GM12878 (cell line): ENCODE data around the gene GGA2. TPM values are rescaled to one million over a fixed set of nuclear protein-coding genes. Genes with fewer than 3 reads are reported as not detected.

Experiments used
- ATAC-seq: fragments of 200-7000 bp; cut with Tn5 transposase; 3 replicates; pipeline ENCODE4 v1.9.1; 2020; ENCODE audit warnings: mild to moderate bottlenecking, moderate library complexity
- BruUV-seq: library from RNA; stranded (reverse); fragments of 400-500 nt; replicated peaks from 2 replicates; lab custom pipeline; 2021; lab: Mats Ljungman, UMichigan
- CTCF ChIA-PET: fragments of 300-600 bp; sonication (Branson Sonifier 250); formaldehyde crosslinking; extraction: SDS; loops from one replicate; lab custom pipeline; 2021; ENCODE audit warnings: inconsistent platforms; lab: Yijun Ruan, JAX
- POLR2A ChIA-PET: fragments of 350-600 bp; formaldehyde crosslinking; extraction: SDS; loops from one replicate; lab custom pipeline; 2021; ENCODE audit warnings: inconsistent platforms; lab: Charles Lee
- RAD21 ChIA-PET: fragments of 300-600 bp; sonication (Branson Sonifier 250); formaldehyde crosslinking; loops from one replicate; lab custom pipeline; 2023; ENCODE audit warnings: antibody characterized with exemption; ENCODE audit not compliant: unreplicated experiment; lab: Charles Lee
- SMC1A ChIA-PET: fragments of 300-600 bp; sonication (Branson Sonifier 250); formaldehyde crosslinking; loops from one replicate; lab custom pipeline; 2023; ENCODE audit not compliant: unreplicated experiment, uncharacterized antibody; lab: Charles Lee
- DNase-seq: peaks from one replicate; pipeline ENCODE4 v3.0.0-alpha.2; 2011; ENCODE audit warnings: low read depth, low spot score
- FAIRE-seq: peaks from 3 replicates; lab custom pipeline; 2011; peaks lifted over from hg19 to GRCh38; lab: Jason Lieb, UNC
- H2AFZ ChIP-seq: 2 replicates; pipeline ENCODE4 v1.6.0; 2011; ENCODE audit warnings: low read depth, low read length, control low read depth; ENCODE audit not compliant: control insufficient read depth
- H3K27ac ChIP-seq: 2 replicates; pipeline ENCODE4 v1.5.1; 2011; ENCODE audit warnings: control low read depth; ENCODE audit not compliant: control insufficient read depth, insufficient read depth
- H3K27me3 ChIP-seq, 2 experiments: replicated peaks in 1 of 2; 2 replicates each; pipeline versions ENCODE4 v1.6.0 to v1.6.1; 2011; ENCODE audit warnings: low read length in 1 of 2; ENCODE audit not compliant: control insufficient read depth in 2 of 2, insufficient read depth in 2 of 2
- H3K36me3 ChIP-seq, 2 experiments: 2 replicates each; pipeline ENCODE4 v1.5.1; 2011; ENCODE audit warnings: low read length in 1 of 2; ENCODE audit not compliant: control insufficient read depth in 2 of 2, insufficient read depth in 2 of 2
- H3K4me1 ChIP-seq: 2 replicates; pipeline ENCODE4 v1.6.1; 2011; ENCODE audit warnings: mild to moderate bottlenecking, low read length, moderate library complexity, mixed read lengths; ENCODE audit not compliant: control insufficient read depth, insufficient read depth
- H3K4me2 ChIP-seq: 2 replicates; pipeline ENCODE4 v1.6.0; 2011; ENCODE audit warnings: control low read depth; ENCODE audit not compliant: control insufficient read depth, insufficient read depth
- H3K4me3 ChIP-seq: fragments of 200-600 bp; sonication (generic); 2 replicates; pipeline ENCODE4 v1.5.1; 2016
- H3K79me2 ChIP-seq: 2 replicates; pipeline ENCODE4 v1.6.0; 2011; ENCODE audit warnings: low read length; ENCODE audit not compliant: control insufficient read depth, insufficient read depth
- H3K9ac ChIP-seq: 2 replicates; pipeline ENCODE4 v1.8.0; 2011; ENCODE audit warnings: low read length, control low read depth, mixed read lengths; ENCODE audit not compliant: control insufficient read depth, insufficient read depth
- H3K9me3 ChIP-seq: replicated peaks from 3 replicates; pipeline ENCODE4 v1.5.1; 2011; ENCODE audit warnings: mild to moderate bottlenecking, low read length; ENCODE audit not compliant: control insufficient read depth, insufficient read depth
- H4K20me1 ChIP-seq: 2 replicates; pipeline ENCODE4 v1.6.0; 2011; ENCODE audit not compliant: control insufficient read depth, insufficient read depth
- CUX1 ChIP-seq: IDR thresholded peaks from 2 replicates; pipeline ENCODE4 v1.6.1; 2012; ENCODE audit warnings: improper control_type of control experiment, low read depth, low read length; ENCODE audit not compliant: insufficient replicate concordance
- NKRF ChIP-seq: fragments of 450-650 bp; conservative IDR thresholded peaks from 2 replicates; pipeline ENCODE4 v1.6.1; 2017; ENCODE audit warnings: mild to moderate bottlenecking, moderate library complexity
- RELB ChIP-seq: fragments of 450-650 bp; IDR thresholded peaks from 2 replicates; pipeline ENCODE4 v1.6.1; 2017; ENCODE audit warnings: low read depth, mild to moderate bottlenecking, moderate library complexity
- SMARCA5 ChIP-seq: fragments of 450-650 bp; IDR thresholded peaks from 2 replicates; pipeline ENCODE4 v1.6.1; 2017; ENCODE audit warnings: mild to moderate bottlenecking
- TARDBP ChIP-seq: IDR thresholded peaks from 2 replicates; pipeline ENCODE4 v1.6.1; 2016; ENCODE audit warnings: borderline replicate concordance
- WGBS: methylation state at CpG from one replicate; pipeline ENCODE4 v1.1.6; 2016; ENCODE audit warnings: low lambda C conversion rate; ENCODE audit not compliant: insufficient replicate concordance, insufficient coverage; ENCODE audit errors: missing lambda C conversion rate; 5-methylcytosine and 5-hydroxymethylcytosine counted together
- in situ Hi-C: fragments of 300-500 bp; cut with MboI; formaldehyde crosslinking; loops from 9 replicates; pipeline ENCODE4 v1.14.3; 2018; ENCODE audit warnings: mixed read lengths
- intact Hi-C: fragments of 100-400 bp; cut with micrococcal nuclease; formaldehyde crosslinking; loops from one replicate; pipeline ENCODE4 v1.14.2; 2022; ENCODE audit not compliant: unreplicated experiment
- polyA plus RNA-seq, 11 experiments: library from polyadenylated mRNA; depleted of rRNA in 4 of 11; unstranded in 6 of 11; stranded (reverse) in 5 of 11; fragments of >200 nt; fragmentation: Nextera tagmentation in 4 of 11; fragmentation: Illumina TruSeq in 1 of 11; extraction: Ambion mirVana in 4 of 11; extraction: Trizol in 1 of 11; gene quantifications; 1 replicate in 1 of 11; 2 replicates in 10 of 11; pipeline versions ENCODE4 v1.2.1 to v1.2.3, GENCODE V29; 2011 to 2016; ENCODE audit warnings: inconsistent platforms in 2 of 11, missing spikeins in 2 of 11, low read depth in 1 of 11
- total RNA-seq, 4 experiments: library from RNA; depleted of rRNA in 3 of 4; stranded (reverse); fragments of >200 nt in 3 of 4; fragmentation: Illumina TruSeq in 1 of 4; extraction: Trizol in 1 of 4; gene quantifications; 2 replicates each; pipeline versions ENCODE4 v1.2.1 to v1.2.3, GENCODE V29; 2013 to 2021
- TF ChIP-seq, protein P1 (sequence below): fragments of 450-650 bp; IDR thresholded peaks from 2 replicates; pipeline ENCODE4 v1.6.1; 2017; ENCODE audit warnings: mild to moderate bottlenecking
- TF ChIP-seq, protein P2 (sequence below): fragments of 450-650 bp; IDR thresholded peaks from 2 replicates; pipeline ENCODE4 v1.6.1; 2017; ENCODE audit warnings: mild to moderate bottlenecking, low read depth, inconsistent platforms; ENCODE audit not compliant: poor library complexity, severe bottlenecking

Gene GGA2
- total and polyA plus RNA-seq, 10 of the 15 experiments (the other 5 are each of a cell fraction or from before 2014, with no cell fraction given), result 14.1 to 153 (median 86.6) TPM

GRCh38 chr16:23524886-23525285 lies 14.6 kb upstream of the GGA2 start (continued):
- TF ChIP-seq, protein P1, sequence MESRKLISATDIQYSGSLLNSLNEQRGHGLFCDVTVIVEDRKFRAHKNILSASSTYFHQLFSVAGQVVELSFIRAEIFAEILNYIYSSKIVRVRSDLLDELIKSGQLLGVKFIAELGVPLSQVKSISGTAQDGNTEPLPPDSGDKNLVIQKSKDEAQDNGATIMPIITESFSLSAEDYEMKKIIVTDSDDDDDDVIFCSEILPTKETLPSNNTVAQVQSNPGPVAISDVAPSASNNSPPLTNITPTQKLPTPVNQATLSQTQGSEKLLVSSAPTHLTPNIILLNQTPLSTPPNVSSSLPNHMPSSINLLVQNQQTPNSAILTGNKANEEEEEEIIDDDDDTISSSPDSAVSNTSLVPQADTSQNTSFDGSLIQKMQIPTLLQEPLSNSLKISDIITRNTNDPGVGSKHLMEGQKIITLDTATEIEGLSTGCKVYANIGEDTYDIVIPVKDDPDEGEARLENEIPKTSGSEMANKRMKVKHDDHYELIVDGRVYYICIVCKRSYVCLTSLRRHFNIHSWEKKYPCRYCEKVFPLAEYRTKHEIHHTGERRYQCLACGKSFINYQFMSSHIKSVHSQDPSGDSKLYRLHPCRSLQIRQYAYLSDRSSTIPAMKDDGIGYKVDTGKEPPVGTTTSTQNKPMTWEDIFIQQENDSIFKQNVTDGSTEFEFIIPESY, result no peak
- no peak for TF ChIP-seq SMARCA5
- TF ChIP-seq, all 136 proteins: peak for 0

GRCh38 chr16:23523876-23524385 lies 13.6 kb upstream of the GGA2 start:
- Histone ChIP-seq H2AFZ (no peak overlapping the region), H3K79me2 (no peaks in the 10 kb centered on the region), H3K9me3 (no peaks in the 10 kb centered on the region), H3K9ac (no peak overlapping the region), H3K4me1 (peaks cover 17% of the 10 kb centered on the region), H3K27ac (no peak overlapping the region), H4K20me1 (no peaks in the 10 kb centered on the region), H3K4me2 (no peak overlapping the region), H3K4me3 (no peak overlapping the region), H3K36me3 (peaks cover 16 to 31% of the 10 kb centered on the region in 2 experiments), H3K27me3 (no peaks in the 10 kb centered on the region)
- no peak for FAIRE-seq
- ChIA-PET CTCF (no interaction called here), POLR2A (interaction anchor here (1.0 kb wide), 1 partner anchor 17 kb away, joined by 3 read pairs; no protein-coding TSS in a partner anchor), SMC1A (interaction anchor here (1.0 kb wide), 1 partner anchor 25 kb away, joined by 5 read pairs; no protein-coding TSS in a partner anchor), RAD21 (no interaction called here)
- 88% methylated on average over 7 of the region's 7 CpGs for WGBS
- DNase-seq, result no peak
- BruUV-seq, result TSS peak; percentile 32
- no peak for ATAC-seq
- intact Hi-C loops (no loop called here), in situ Hi-C loops (no loop called here)
- TF ChIP-seq CUX1, result no peak
- no peak for TF ChIP-seq RELB
- TF ChIP-seq, protein P2, sequence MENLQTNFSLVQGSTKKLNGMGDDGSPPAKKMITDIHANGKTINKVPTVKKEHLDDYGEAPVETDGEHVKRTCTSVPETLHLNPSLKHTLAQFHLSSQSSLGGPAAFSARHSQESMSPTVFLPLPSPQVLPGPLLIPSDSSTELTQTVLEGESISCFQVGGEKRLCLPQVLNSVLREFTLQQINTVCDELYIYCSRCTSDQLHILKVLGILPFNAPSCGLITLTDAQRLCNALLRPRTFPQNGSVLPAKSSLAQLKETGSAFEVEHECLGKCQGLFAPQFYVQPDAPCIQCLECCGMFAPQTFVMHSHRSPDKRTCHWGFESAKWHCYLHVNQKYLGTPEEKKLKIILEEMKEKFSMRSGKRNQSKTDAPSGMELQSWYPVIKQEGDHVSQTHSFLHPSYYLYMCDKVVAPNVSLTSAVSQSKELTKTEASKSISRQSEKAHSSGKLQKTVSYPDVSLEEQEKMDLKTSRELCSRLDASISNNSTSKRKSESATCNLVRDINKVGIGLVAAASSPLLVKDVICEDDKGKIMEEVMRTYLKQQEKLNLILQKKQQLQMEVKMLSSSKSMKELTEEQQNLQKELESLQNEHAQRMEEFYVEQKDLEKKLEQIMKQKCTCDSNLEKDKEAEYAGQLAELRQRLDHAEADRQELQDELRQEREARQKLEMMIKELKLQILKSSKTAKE, result no peak
- TF ChIP-seq TARDBP, result no peak
- TF ChIP-seq NKRF, result no peak
